Measurements from ENCODE around the gene USH2A.

- TF ChIP-seq, protein P1, sequence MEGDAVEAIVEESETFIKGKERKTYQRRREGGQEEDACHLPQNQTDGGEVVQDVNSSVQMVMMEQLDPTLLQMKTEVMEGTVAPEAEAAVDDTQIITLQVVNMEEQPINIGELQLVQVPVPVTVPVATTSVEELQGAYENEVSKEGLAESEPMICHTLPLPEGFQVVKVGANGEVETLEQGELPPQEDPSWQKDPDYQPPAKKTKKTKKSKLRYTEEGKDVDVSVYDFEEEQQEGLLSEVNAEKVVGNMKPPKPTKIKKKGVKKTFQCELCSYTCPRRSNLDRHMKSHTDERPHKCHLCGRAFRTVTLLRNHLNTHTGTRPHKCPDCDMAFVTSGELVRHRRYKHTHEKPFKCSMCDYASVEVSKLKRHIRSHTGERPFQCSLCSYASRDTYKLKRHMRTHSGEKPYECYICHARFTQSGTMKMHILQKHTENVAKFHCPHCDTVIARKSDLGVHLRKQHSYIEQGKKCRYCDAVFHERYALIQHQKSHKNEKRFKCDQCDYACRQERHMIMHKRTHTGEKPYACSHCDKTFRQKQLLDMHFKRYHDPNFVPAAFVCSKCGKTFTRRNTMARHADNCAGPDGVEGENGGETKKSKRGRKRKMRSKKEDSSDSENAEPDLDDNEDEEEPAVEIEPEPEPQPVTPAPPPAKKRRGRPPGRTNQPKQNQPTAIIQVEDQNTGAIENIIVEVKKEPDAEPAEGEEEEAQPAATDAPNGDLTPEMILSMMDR (IDR thresholded peaks at IDR 0.05), result no peak
- TF ChIP-seq POLR2A (IDR thresholded peaks at IDR 0.05; ENCODE audit: low read depth), result no peak
- no peak for TF ChIP-seq POLR2AphosphoS5 (IDR thresholded peaks at IDR 0.05)
Observed at GRCh38 chr1:216095400-216095799, 327.8 kb downstream of the USH2A start.
